H9 (cell line): ENCODE measurements around the gene ZNF750. TPM values are rescaled to one million over a fixed set of nuclear protein-coding genes. Genes with fewer than 3 reads are reported as not detected.

Experiments used
- DNase-seq: peaks from one replicate; pipeline ENCODE4 v3.0.0-alpha.2; 2017
- H2AFZ ChIP-seq: one replicate; pipeline ENCODE4 v1.6.1; 2013; ENCODE audit warnings: mild to moderate bottlenecking, low read length, control low read depth, moderate library complexity
- H2AK5ac ChIP-seq: 2 replicates; pipeline ENCODE4 v1.6.1; 2013; ENCODE audit warnings: low read length, control low read depth, mixed read lengths; ENCODE audit not compliant: insufficient read length
- H2BK120ac ChIP-seq: one replicate; pipeline ENCODE4 v1.6.1; 2013; ENCODE audit warnings: low read depth, mild to moderate bottlenecking, low read length, control low read depth, inconsistent platforms; ENCODE audit not compliant: poor library complexity, severe bottlenecking
- H2BK12ac ChIP-seq: 2 replicates; pipeline ENCODE4 v1.6.1; 2013; ENCODE audit warnings: low read length, control low read depth, mixed read lengths, low read depth; ENCODE audit not compliant: insufficient read length
- H2BK15ac ChIP-seq: 2 replicates; pipeline ENCODE4 v1.6.1; 2013; ENCODE audit warnings: low read depth, low read length, control low read depth
- H2BK20ac ChIP-seq: one replicate; pipeline ENCODE4 v1.6.1; 2013; ENCODE audit warnings: low read depth, mild to moderate bottlenecking, low read length, control low read depth, inconsistent platforms; ENCODE audit not compliant: poor library complexity, severe bottlenecking
- H2BK5ac ChIP-seq: 2 replicates; pipeline ENCODE4 v1.6.1; 2013; ENCODE audit warnings: low read length, control low read depth, mixed read lengths; ENCODE audit not compliant: insufficient read length
- H3K14ac ChIP-seq: 2 replicates; pipeline ENCODE4 v1.6.1; 2013; ENCODE audit warnings: low read length, control low read depth; ENCODE audit not compliant: insufficient read depth
- H3K18ac ChIP-seq: 2 replicates; pipeline ENCODE4 v1.6.1; 2013; ENCODE audit warnings: low read depth, mild to moderate bottlenecking, mixed read lengths, low read length, control low read depth; ENCODE audit not compliant: insufficient read length
- H3K23ac ChIP-seq: 2 replicates; pipeline ENCODE4 v1.6.1; 2013; ENCODE audit warnings: low read length, control low read depth, mixed read lengths, low read depth; ENCODE audit not compliant: insufficient read length
- H3K23me2 ChIP-seq: 2 replicates; pipeline ENCODE4 v1.6.1; 2013; ENCODE audit warnings: low read depth, mild to moderate bottlenecking, mixed read lengths, low read length, control low read depth; ENCODE audit not compliant: insufficient read length, poor library complexity, severe bottlenecking
- H3K27ac ChIP-seq: 2 replicates; pipeline ENCODE4 v1.5.1; 2013; ENCODE audit warnings: low read length, control low read depth, mixed read lengths, low read depth; ENCODE audit not compliant: insufficient read length
- H3K27me3 ChIP-seq: 2 replicates; pipeline ENCODE4 v1.6.1; 2013; ENCODE audit warnings: low read length, control low read depth, inconsistent platforms; ENCODE audit not compliant: insufficient read depth
- H3K4ac ChIP-seq: 2 replicates; pipeline ENCODE4 v1.6.1; 2013; ENCODE audit warnings: low read depth, mild to moderate bottlenecking, control low read depth, inconsistent platforms, low read length, moderate library complexity
- H3K4me1 ChIP-seq: 2 replicates; pipeline ENCODE4 v1.6.1; 2013; ENCODE audit warnings: low read length, control low read depth, inconsistent platforms; ENCODE audit not compliant: insufficient read depth
- H3K4me2 ChIP-seq: 2 replicates; pipeline ENCODE4 v1.6.1; 2013; ENCODE audit warnings: low read length, control low read depth, mixed read lengths; ENCODE audit not compliant: insufficient read length, insufficient read depth
- H3K56ac ChIP-seq: 2 replicates; pipeline ENCODE4 v1.6.1; 2013; ENCODE audit warnings: low read depth, mild to moderate bottlenecking, mixed read lengths, low read length, control low read depth; ENCODE audit not compliant: insufficient read length
- H3K79me1 ChIP-seq: 2 replicates; pipeline ENCODE4 v1.6.1; 2013; ENCODE audit warnings: low read depth, mild to moderate bottlenecking, moderate library complexity, low read length, control low read depth, inconsistent platforms; ENCODE audit not compliant: insufficient read depth, poor library complexity, severe bottlenecking
- H3K79me2 ChIP-seq: 2 replicates; pipeline ENCODE4 v1.6.1; 2013; ENCODE audit warnings: low read length, control low read depth, inconsistent platforms; ENCODE audit not compliant: insufficient read depth
- H3K9ac ChIP-seq: 2 replicates; pipeline ENCODE4 v1.6.1; 2013; ENCODE audit warnings: low read length, control low read depth, mixed read lengths; ENCODE audit not compliant: insufficient read length; ENCODE audit errors: extremely low read depth
- H3K9me3 ChIP-seq: one replicate; pipeline ENCODE4 v1.6.1; 2013; ENCODE audit warnings: low read depth, low read length, inconsistent platforms; ENCODE audit not compliant: control insufficient read depth
- H3T11ph ChIP-seq: one replicate; pipeline ENCODE4 v1.6.1; 2013; ENCODE audit warnings: mild to moderate bottlenecking, low read length, control low read depth, inconsistent platforms
- H4K20me1 ChIP-seq: one replicate; pipeline ENCODE4 v1.6.1; 2013; ENCODE audit not compliant: control insufficient read depth, insufficient read length, insufficient read depth
- H4K5ac ChIP-seq: 2 replicates; pipeline ENCODE4 v1.6.1; 2013; ENCODE audit warnings: low read depth, mild to moderate bottlenecking, mixed read lengths, low read length, control low read depth; ENCODE audit not compliant: insufficient read length
- H4K8ac ChIP-seq: replicated peaks from 2 replicates; pipeline ENCODE4 v1.6.1; 2013; ENCODE audit warnings: low read length, control low read depth, mixed read lengths, low read depth; ENCODE audit not compliant: insufficient read length
- H4K91ac ChIP-seq: 2 replicates; pipeline ENCODE4 v1.6.1; 2013; ENCODE audit warnings: low read depth, mild to moderate bottlenecking, moderate library complexity, mixed read lengths, low read length, control low read depth; ENCODE audit not compliant: insufficient read length
- H3K27ac Mint-ChIP-seq, 3 experiments: 2 replicates in 2 of 3; 3 replicates in 1 of 3; pipeline ENCODE4 v1.8.0; 2020 to 2021; ENCODE audit warnings: mixed read lengths in 3 of 3, mild to moderate bottlenecking in 1 of 3, moderate library complexity in 1 of 3
- H3K27me3 Mint-ChIP-seq: 2 replicates; pipeline ENCODE4 v1.8.0; 2021; ENCODE audit warnings: low read depth, mild to moderate bottlenecking, moderate library complexity, mixed read lengths
- H3K36me3 Mint-ChIP-seq, 3 experiments: 2 replicates in 2 of 3; 3 replicates in 1 of 3; pipeline ENCODE4 v1.8.0; 2020 to 2021; ENCODE audit warnings: low read depth in 3 of 3, mixed read lengths in 3 of 3; ENCODE audit not compliant: insufficient read depth in 1 of 3
- H3K4me1 Mint-ChIP-seq, 2 experiments: 2 replicates each; pipeline ENCODE4 v1.8.0; 2020; ENCODE audit warnings: mixed read lengths in 2 of 2
- H3K4me3 Mint-ChIP-seq, 2 experiments: 2 replicates in 1 of 2; 3 replicates in 1 of 2; pipeline ENCODE4 v1.8.0; 2020 to 2021; ENCODE audit warnings: mild to moderate bottlenecking in 2 of 2, mixed read lengths in 2 of 2, moderate library complexity in 1 of 2
- H3K9me3 Mint-ChIP-seq, 2 experiments: 2 replicates in 1 of 2; 3 replicates in 1 of 2; pipeline ENCODE4 v1.8.0; 2020; ENCODE audit warnings: mild to moderate bottlenecking in 2 of 2, mixed read lengths in 2 of 2, moderate library complexity in 1 of 2
- WGBS: extraction: QIAGEN DNeasy Blood & Tissue Kit; methylation state at CpG from one replicate; pipeline ENCODE4 v1.1.7; 2013; ENCODE audit warnings: missing lambda C conversion rate, low lambda C conversion rate, mixed read lengths; ENCODE audit not compliant: insufficient read length; ENCODE audit errors: extremely low coverage; 5-methylcytosine and 5-hydroxymethylcytosine counted together
- total RNA-seq: library from RNA; stranded (reverse); gene quantifications from 2 replicates; pipeline ENCODE4 v1.2.1, GENCODE V29; 2021
- TF ChIP-seq, protein P1 (sequence below): fragments of 200-600 bp; sonication (generic); conservative IDR thresholded peaks from 3 replicates; pipeline ENCODE4 v1.8.0; 2021; ENCODE audit warnings: antibody characterized with exemption, mild to moderate bottlenecking

The ZNF750 gene
- total RNA-seq, 1 experiment from 2014 or later: not detected

DNA sequence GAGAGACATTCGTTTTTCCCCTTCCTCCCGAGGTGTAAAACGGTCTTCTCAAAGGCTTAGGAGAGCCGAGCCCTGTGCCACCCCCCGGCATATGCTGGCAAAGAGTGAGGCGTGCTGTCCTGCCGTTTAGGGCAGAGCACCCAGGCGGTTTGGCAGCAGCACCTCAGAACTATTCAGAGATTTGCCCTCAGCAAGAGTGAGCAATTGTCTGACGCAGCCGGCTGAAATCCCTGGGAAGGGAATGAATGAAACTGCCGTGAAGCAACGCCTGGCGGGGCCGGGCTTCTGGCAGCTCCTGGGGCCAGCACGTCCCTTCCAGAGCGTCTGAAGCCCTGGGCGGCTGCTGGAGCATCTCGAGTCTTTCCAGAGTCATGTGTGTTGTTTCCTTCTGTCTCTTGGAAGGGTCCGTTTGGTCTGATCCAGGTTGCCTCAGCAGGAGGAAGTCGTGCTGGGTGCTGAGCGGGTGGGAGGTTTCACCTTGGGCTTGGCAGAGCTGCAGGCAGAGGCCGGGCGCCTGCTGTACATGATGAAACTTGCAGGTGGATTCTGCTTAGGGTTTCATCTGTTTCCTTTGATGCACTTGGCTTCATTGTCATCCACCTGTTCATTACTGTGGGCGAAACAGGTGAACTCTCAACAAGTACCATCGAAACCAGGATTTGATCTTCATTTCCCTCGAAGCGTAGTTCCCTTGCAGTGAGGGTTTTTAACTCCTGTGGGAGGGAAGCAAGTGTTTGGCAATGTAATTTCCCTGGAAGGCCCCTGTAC is 52.6 kb downstream of the ZNF750 start:
- no CpG with 5 or more reads among the region's 27 CpGs for WGBS
- H2BK12ac ChIP-seq: no peak overlapping the region
- no peak overlapping the region for H3K23ac ChIP-seq
- H3K9me3 ChIP-seq: no peaks in the 10 kb centered on the region
- no peak overlapping the region; a peak in 1 of 7 replicates for H3K27ac Mint-ChIP-seq
- H3K4me2 ChIP-seq: no peak overlapping the region
- H3K27me3 Mint-ChIP-seq: no peaks in the 10 kb centered on the region
- no peaks in the 10 kb centered on the region for H3K27me3 ChIP-seq
- DNase-seq: no peak
- no peak overlapping the region for H2AK5ac ChIP-seq
- H3K9ac ChIP-seq: no peak overlapping the region
- no peak overlapping the region for H4K8ac ChIP-seq
- H3K56ac ChIP-seq: no peak overlapping the region
- H3K4me3 Mint-ChIP-seq: no peak overlapping the region
- no peak overlapping the region for H3K14ac ChIP-seq
- H3K36me3 Mint-ChIP-seq: peaks cover 33 to 51% (median 40%) of the 10 kb centered on the region in 3 experiments
- H3K4ac ChIP-seq: no peak overlapping the region
- no peaks in the 10 kb centered on the region; a peak in 1 of 5 replicates for H3K9me3 Mint-ChIP-seq
- H2BK120ac ChIP-seq: no peak overlapping the region
- H4K91ac ChIP-seq: no peak overlapping the region
- H3K18ac ChIP-seq: no peak overlapping the region
- H3K79me2 ChIP-seq: no peaks in the 10 kb centered on the region; the same call in 1 of the 2 replicates
- no peak overlapping the region for H2BK20ac ChIP-seq
- no peaks in the 10 kb centered on the region for H3K79me1 ChIP-seq
- no peak overlapping the region for H3T11ph ChIP-seq
- H3K4me1 ChIP-seq: no peaks in the 10 kb centered on the region
- TF ChIP-seq, protein P1, sequence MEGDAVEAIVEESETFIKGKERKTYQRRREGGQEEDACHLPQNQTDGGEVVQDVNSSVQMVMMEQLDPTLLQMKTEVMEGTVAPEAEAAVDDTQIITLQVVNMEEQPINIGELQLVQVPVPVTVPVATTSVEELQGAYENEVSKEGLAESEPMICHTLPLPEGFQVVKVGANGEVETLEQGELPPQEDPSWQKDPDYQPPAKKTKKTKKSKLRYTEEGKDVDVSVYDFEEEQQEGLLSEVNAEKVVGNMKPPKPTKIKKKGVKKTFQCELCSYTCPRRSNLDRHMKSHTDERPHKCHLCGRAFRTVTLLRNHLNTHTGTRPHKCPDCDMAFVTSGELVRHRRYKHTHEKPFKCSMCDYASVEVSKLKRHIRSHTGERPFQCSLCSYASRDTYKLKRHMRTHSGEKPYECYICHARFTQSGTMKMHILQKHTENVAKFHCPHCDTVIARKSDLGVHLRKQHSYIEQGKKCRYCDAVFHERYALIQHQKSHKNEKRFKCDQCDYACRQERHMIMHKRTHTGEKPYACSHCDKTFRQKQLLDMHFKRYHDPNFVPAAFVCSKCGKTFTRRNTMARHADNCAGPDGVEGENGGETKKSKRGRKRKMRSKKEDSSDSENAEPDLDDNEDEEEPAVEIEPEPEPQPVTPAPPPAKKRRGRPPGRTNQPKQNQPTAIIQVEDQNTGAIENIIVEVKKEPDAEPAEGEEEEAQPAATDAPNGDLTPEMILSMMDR: no peak
- no peaks in the 10 kb centered on the region for H3K23me2 ChIP-seq
- H2BK5ac ChIP-seq: no peak overlapping the region
- H4K20me1 ChIP-seq: no peaks in the 10 kb centered on the region
- no peak overlapping the region for H2BK15ac ChIP-seq
- no peak overlapping the region for H4K5ac ChIP-seq
- H3K27ac ChIP-seq: no peak overlapping the region
- no peak overlapping the region for H2AFZ ChIP-seq
- H3K4me1 Mint-ChIP-seq: no peaks in the 10 kb centered on the region; a peak in 2 of 4 replicates
